Body of pancreas (tissue), 4 donors: ENCODE data around the gene PDE4D.

Source experiments
- POLR2A ChIP-seq, 3 donors: fragments of 450-650 bp; IDR thresholded peaks; one replicate each; pipeline ENCODE4 v1.6.1; 2016; ENCODE audit warnings: antibody characterized with exemption in 3 of 3, mild to moderate bottlenecking in 2 of 3
- TF ChIP-seq, protein P1 (sequence below), 7 experiments: fragments of 450-650 bp in 4 of 7; fragments of 200-600 bp in 3 of 7; sonication (generic) in 3 of 7; IDR thresholded peaks; one replicate each; pipeline ENCODE4 v1.5.1; 2016 to 2019; ENCODE audit warnings: antibody characterized with exemption in 7 of 7

DNA sequence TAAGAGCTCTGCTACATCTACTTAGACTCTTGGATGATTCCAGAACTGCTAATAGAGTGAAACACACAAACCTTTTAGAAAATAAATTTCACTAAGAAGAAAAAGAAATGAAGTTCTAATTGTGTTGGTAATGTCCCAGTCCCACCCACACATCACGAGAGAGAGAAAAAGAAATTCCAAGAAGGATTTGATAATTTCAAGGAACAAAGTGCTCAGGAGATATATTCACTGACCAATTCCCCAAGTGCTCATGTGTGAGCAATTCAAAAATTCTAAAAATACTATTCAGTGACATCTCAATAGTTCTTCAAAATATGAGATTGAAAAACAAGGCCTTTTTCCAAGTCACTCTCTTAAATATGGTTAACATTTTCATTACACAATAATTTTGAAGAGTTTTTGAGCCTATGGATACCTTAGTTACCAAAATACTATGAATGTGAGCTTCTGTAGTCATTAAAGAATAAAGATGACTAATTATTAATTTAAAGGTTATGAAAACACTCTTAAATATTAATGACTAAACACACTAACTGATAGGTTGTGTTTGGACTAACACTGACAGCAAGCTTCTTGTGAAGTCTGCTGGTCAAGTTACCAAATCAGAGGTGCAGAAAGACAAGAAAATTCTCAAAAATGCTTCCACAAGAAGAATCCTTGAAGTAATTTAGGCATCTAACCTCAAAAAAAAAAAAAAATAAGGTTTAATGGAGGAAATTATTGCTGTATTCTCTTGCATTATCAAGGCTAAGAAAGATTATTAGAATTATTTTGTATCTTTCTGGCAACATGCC, 245.3 kb downstream of the PDE4D start:
- TF ChIP-seq, protein P1, sequence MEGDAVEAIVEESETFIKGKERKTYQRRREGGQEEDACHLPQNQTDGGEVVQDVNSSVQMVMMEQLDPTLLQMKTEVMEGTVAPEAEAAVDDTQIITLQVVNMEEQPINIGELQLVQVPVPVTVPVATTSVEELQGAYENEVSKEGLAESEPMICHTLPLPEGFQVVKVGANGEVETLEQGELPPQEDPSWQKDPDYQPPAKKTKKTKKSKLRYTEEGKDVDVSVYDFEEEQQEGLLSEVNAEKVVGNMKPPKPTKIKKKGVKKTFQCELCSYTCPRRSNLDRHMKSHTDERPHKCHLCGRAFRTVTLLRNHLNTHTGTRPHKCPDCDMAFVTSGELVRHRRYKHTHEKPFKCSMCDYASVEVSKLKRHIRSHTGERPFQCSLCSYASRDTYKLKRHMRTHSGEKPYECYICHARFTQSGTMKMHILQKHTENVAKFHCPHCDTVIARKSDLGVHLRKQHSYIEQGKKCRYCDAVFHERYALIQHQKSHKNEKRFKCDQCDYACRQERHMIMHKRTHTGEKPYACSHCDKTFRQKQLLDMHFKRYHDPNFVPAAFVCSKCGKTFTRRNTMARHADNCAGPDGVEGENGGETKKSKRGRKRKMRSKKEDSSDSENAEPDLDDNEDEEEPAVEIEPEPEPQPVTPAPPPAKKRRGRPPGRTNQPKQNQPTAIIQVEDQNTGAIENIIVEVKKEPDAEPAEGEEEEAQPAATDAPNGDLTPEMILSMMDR (IDR thresholded peaks at IDR 0.05): no peak
- no peak for TF ChIP-seq POLR2A (IDR thresholded peaks at IDR 0.05)
